ENCODE results near the gene SLC6A3.

GRCh38 chr5:1346627-1347440, 98.4 kb downstream of the SLC6A3 start:
- TF ChIP-seq GTF2E2 (tag; IDR thresholded peaks at IDR 0.05), result no peak
- no peak for TF ChIP-seq BACH1 (tag; IDR thresholded peaks at IDR 0.05)
- TF ChIP-seq E2F5 (CRISPR knock-in tag; IDR thresholded peaks at IDR 0.05), result no peak
- TF ChIP-seq TRIM24 (IDR thresholded peaks at IDR 0.05), result no peak
- no peak for TF ChIP-seq HDAC1 (IDR thresholded peaks at IDR 0.05)
- TF ChIP-seq, protein P1, sequence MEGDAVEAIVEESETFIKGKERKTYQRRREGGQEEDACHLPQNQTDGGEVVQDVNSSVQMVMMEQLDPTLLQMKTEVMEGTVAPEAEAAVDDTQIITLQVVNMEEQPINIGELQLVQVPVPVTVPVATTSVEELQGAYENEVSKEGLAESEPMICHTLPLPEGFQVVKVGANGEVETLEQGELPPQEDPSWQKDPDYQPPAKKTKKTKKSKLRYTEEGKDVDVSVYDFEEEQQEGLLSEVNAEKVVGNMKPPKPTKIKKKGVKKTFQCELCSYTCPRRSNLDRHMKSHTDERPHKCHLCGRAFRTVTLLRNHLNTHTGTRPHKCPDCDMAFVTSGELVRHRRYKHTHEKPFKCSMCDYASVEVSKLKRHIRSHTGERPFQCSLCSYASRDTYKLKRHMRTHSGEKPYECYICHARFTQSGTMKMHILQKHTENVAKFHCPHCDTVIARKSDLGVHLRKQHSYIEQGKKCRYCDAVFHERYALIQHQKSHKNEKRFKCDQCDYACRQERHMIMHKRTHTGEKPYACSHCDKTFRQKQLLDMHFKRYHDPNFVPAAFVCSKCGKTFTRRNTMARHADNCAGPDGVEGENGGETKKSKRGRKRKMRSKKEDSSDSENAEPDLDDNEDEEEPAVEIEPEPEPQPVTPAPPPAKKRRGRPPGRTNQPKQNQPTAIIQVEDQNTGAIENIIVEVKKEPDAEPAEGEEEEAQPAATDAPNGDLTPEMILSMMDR (IDR thresholded peaks at IDR 0.05 in 2 of 3, conservative IDR thresholded peaks at IDR 0.05 in 1 of 3; ENCODE audit: insufficient read depth in 2 of 3, low read depth in 1 of 3, low read length in 3 of 3), result no peak
- TF ChIP-seq YY1 (IDR thresholded peaks at IDR 0.05; ENCODE audit: borderline replicate concordance in 1 of 3, control insufficient read depth in 1 of 3, extremely low read depth in 1 of 3, insufficient read depth in 3 of 3, insufficient read length in 1 of 3, insufficient replicate concordance in 2 of 3, low read depth in 1 of 3, low read length in 2 of 3), result no peak
- TF ChIP-seq CEBPB (tag; IDR thresholded peaks at IDR 0.05), result no peak
- no peak for TF ChIP-seq MYNN (IDR thresholded peaks at IDR 0.05)
- no peak for TF ChIP-seq MYNN (CRISPR knock-in tag; IDR thresholded peaks at IDR 0.05)
- TF ChIP-seq SMC3 (conservative IDR thresholded peaks at IDR 0.05; ENCODE audit: insufficient read depth, low read depth, low read length), result no peak
- TF ChIP-seq TCF7 (IDR thresholded peaks at IDR 0.05; ENCODE audit: borderline replicate concordance), result no peak
- TF ChIP-seq MCM7 (IDR thresholded peaks at IDR 0.05), result no peak
